ENCODE results near the gene PRRT1. TPM values are rescaled to one million over a fixed set of nuclear protein-coding genes. Genes with fewer than 3 reads are reported as not detected.

The PRRT1 gene
- total RNA-seq, 4 donors from 2014 or later: 3.1 to 4.1 (median 3.8) TPM; not detected in 1

DNA sequence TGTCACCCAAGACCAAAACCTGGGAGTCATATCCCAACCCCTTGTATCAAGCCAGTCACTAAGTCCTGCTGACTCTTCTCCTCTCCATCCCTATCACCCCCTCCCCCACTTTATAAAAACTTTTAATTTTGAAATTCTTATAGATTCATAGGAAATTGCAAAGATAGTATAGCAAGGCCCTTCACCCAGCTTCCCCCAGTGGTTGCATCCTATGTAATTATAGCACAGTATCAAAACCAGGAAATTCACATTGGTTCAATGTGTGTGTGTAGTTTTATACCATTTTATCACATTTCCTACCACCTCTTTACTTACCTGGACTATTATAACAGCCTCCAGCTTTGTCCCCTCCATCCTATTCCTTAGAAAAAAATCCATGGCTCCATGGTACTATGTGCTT lies 6.3 kb upstream of the PRRT1 start:
- no peak for DNase-seq

DNA sequence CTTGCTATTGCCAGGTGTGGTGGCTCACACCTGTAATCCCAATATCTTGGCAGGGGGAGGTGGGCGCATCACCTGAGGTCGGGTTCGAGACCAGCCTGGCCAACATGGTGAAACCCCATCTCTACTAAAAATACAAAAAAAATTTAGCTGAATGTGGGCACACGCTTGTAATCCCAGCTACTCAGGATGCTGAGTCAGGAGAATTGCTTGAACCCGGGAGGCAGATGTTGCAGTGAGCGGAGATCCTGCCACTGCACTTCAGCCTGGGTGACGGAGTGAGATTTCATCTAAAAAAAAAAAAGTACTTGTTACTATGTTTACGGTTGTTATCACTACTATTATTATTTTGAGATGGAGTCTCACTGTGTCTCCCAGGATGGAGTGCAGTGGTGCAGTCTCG lies 5.2 kb upstream of the PRRT1 start:
- TF ChIP-seq, protein P1, sequence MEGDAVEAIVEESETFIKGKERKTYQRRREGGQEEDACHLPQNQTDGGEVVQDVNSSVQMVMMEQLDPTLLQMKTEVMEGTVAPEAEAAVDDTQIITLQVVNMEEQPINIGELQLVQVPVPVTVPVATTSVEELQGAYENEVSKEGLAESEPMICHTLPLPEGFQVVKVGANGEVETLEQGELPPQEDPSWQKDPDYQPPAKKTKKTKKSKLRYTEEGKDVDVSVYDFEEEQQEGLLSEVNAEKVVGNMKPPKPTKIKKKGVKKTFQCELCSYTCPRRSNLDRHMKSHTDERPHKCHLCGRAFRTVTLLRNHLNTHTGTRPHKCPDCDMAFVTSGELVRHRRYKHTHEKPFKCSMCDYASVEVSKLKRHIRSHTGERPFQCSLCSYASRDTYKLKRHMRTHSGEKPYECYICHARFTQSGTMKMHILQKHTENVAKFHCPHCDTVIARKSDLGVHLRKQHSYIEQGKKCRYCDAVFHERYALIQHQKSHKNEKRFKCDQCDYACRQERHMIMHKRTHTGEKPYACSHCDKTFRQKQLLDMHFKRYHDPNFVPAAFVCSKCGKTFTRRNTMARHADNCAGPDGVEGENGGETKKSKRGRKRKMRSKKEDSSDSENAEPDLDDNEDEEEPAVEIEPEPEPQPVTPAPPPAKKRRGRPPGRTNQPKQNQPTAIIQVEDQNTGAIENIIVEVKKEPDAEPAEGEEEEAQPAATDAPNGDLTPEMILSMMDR (IDR thresholded peaks at IDR 0.05): no peak
- no peak for TF ChIP-seq POLR2A (IDR thresholded peaks at IDR 0.05)
- DNase-seq: no peak
- Histone ChIP-seq H3K27me3 (no peaks in the 10 kb centered on the region), H3K4me1 (peaks cover 0 to 27% (median 5%) of the 10 kb centered on the region in 4 donors), H3K4me3 (no peak overlapping the region), H3K36me3 (peaks cover 0 to 44% (median 0%) of the 10 kb centered on the region in 3 donors), H3K27ac (no peak overlapping the region), H3K9me3 (no peaks in the 10 kb centered on the region)

More for the DNA sequence above, 6.3 kb upstream of the PRRT1 start:
- Histone ChIP-seq H3K27me3 (no peaks in the 10 kb centered on the region), H3K4me1 (peaks cover 0 to 15% (median 5%) of the 10 kb centered on the region in 4 donors), H3K27ac (no peak overlapping the region), H3K9me3 (no peaks in the 10 kb centered on the region), H3K4me3 (no peak overlapping the region), H3K36me3 (peaks cover 0 to 51% (median 0%) of the 10 kb centered on the region in 3 donors)
- TF ChIP-seq, protein P1 (IDR thresholded peaks at IDR 0.05): no peak
- no peak for TF ChIP-seq POLR2A (IDR thresholded peaks at IDR 0.05)

DNA sequence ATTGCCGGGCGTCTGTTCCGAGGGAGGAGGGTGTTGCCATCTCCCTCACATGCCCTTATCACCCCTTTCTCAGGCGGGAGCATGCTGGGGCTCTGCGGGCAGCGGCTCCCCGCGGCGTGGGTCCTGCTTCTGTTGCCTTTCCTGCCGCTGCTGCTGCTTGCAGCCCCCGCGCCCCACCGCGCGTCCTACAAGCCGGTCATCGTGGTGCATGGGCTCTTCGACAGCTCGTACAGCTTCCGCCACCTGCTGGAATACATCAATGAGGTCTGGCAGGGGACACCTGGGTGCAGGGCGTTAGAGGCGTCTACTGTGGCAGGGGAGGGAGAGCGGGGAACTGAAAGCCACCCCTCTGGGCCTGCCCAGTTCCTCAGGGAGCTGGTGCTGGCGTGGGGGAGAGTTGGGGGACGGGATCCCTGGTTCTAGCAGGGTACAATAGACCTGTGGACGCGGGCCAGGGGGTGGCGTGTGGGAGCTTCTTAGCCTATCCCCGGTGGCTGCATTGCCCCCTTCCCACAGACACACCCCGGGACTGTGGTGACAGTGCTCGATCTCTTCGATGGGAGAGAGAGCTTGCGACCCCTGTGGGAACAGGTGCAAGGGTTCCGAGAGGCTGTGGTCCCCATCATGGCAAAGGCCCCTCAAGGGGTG lies 2.9 kb upstream of the PRRT1 start:
- H3K36me3 ChIP-seq: peaks cover 0 to 34% (median 0%) of the 10 kb centered on the region in 3 donors
- no peaks in the 10 kb centered on the region for H3K9me3 ChIP-seq
- TF ChIP-seq, protein P1 (IDR thresholded peaks at IDR 0.05): peak; percentile 52 to 84 (median 65)
- no peak for TF ChIP-seq POLR2A (IDR thresholded peaks at IDR 0.05)
- H3K27ac ChIP-seq: peak overlapping the region; percentile 72 to 85 (median 78)
- H3K4me1 ChIP-seq: peaks cover 0 to 30% (median 5%) of the 10 kb centered on the region in 4 donors
- peak; percentile 78 to 90 (median 81) for DNase-seq
- peak overlapping the region; percentile 50 to 74 (median 69) for H3K4me3 ChIP-seq
- H3K27me3 ChIP-seq: no peaks in the 10 kb centered on the region

DNA sequence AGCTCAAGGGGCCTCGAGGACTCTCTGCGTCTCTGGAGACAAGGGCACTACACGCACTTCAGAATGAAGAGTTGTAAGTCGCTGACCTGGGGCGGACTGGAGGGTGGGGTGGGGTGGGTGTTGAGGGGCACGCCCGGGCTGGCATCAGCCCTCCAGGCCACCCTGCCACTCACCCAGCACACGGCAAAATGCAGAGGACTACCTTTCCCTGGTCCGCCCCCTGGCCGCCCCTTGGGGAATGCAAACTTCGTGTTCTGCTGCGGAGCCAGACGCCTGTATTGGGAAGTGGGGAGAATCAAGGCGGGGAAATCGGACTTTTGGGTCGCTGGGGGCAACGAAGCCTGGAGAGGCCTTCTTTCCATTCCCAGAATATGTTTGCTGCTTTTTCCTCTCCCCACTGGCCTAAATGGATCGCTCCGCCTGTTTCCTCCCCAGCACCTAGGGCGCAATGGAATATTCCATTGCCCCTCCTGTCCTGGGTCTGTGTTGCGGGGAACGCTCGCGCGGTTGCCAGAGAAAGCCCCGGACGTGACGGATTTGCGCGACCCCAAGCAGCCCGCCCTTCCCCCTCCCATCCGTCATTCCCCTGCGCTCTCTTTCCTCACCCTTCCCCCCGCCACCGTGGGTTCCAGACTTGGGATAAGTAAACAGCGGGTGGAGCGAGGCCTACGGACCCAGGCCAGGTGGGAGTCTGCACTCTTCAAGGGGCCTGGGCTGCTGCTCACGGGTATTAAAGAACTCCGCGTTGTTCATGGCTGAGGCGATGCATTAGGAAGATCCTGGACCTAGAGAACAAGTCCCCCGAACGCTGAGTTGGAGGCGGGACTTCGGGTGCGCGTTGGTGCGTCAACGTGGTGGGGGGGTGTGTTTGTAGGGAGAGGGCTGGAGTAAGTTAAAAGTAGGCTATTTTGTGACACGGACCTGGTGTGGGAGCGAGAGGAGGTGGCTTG lies 2.1 kb upstream of the PRRT1 start, which contains the start of gene PPT2:
TSS of gene PPT2 (plus strand) at position 578 of the 950 bp plus-strand sequence. CDS start 454 bp downstream, outside the sequence.
- peak; percentile 73 to 90 (median 81) for DNase-seq
- Histone ChIP-seq H3K36me3 (peaks cover 0 to 30% (median 0%) of the 10 kb centered on the region in 3 donors), H3K4me1 (peaks cover 0 to 30% (median 5%) of the 10 kb centered on the region in 4 donors), H3K4me3 (peak within 1 kb of the TSS; percentile 50 to 74 (median 69)), H3K9me3 (no peaks in the 10 kb centered on the region), H3K27ac (peak within 1 kb of the TSS; percentile 72 to 85 (median 78)), H3K27me3 (no peaks in the 10 kb centered on the region)
- TF ChIP-seq, protein P1 (IDR thresholded peaks at IDR 0.05): peak in 2 of 6 experiments; percentile 24 to 31
- peak in 1 of 2 donors; percentile 20 for TF ChIP-seq POLR2A (IDR thresholded peaks at IDR 0.05)

DNA sequence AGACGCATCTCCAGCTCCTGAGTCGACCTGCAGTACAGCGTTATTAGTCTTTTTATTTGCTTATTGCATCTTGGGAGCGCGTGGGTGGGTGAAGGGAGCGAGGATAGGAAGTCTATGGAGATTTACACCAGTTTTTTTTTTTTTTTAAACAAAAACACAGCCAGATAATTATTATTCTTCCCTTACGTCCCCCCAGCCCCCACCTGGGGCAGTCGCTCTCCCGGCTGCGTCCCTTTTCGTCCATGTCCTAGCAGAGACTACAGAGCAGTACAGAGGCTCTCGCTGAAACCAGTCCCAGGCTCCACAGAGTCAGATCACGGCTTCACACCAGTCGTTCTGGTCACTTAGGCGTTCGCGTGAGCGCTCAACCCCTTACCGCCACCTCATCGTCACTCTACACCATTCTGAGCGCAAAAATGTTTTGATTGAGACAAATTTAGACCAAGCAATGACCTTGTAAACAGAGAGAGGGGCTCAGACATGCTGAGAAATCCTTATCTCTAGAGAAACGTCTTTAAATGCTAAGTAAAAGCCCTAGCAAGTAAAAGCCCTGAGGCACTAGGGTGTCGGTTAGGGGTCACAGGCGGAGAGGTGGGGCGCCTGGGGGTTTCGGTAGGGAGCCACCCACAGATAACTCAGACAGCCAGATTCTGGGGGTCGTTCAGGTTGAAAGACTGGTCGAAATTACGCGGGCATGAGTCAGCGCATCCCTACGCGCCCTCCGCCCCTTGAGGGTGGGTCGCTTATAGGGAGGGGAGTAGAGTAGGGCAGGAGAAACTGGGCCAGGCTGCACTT lies 1.2 kb upstream of the PRRT1 start:
- Histone ChIP-seq H3K27ac (peak overlapping the region; percentile 72 to 85 (median 78)), H3K27me3 (no peaks in the 10 kb centered on the region), H3K4me1 (peaks cover 0 to 30% (median 5%) of the 10 kb centered on the region in 4 donors), H3K36me3 (peaks cover 0 to 21% (median 0%) of the 10 kb centered on the region in 3 donors), H3K4me3 (peak overlapping the region; percentile 50 to 74 (median 69)), H3K9me3 (no peaks in the 10 kb centered on the region)
- DNase-seq: no peak
- TF ChIP-seq, protein P1 (IDR thresholded peaks at IDR 0.05): no peak
